NCI-H187 treated with DMSO at 0.1 percent for 48 hours (cell line): Measurements from ENCODE around the gene COL23A1.

ENCODE experiments used
- DNase-seq: peaks from one replicate; lab custom pipeline; 2025; lab: John Stamatoyannopoulos, UW

Gene COL23A1

GRCh38 chr5:178391480-178391879, 198.7 kb downstream of the COL23A1 start:
- DNase-seq = no peak

- no peak for DNase-seq
Measured at GRCh38 chr5:178389796-178390195, 200.4 kb downstream of the COL23A1 start.

- DNase-seq = no peak
Measured at GRCh38 chr5:178389026-178389729, 201.0 kb downstream of the COL23A1 start.

DNA sequence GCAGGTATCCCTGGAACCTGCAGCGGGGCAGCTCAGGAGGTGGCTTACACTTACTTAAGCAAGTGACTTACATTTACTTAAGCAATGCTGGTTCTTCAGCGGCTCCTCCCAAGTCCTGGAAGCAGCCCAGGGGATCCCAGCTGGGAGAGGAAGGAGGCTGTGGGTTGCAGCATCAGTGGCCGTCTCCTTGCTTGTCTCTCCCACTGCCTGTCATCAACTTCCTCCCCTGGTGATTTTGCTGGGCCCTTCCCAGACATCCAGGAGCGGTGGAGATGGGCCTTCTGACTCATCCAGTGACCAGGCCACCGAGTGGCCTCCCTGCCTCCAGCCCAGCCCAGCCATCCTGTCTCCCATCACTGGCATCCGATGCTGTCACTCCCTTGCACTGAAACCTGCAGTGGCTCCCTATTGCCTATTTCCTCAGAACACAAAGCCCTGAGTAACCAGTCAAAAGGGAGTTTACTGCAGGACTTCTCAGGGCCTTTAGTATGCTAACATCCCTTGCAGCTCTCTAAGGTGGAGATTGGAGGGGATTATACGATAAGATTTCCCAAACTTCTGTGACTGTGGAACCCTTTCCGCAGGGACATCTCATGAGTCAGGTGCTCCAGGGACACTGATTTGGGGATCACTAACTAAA, 201.7 kb downstream of the COL23A1 start:
- DNase-seq = no peak

DNA sequence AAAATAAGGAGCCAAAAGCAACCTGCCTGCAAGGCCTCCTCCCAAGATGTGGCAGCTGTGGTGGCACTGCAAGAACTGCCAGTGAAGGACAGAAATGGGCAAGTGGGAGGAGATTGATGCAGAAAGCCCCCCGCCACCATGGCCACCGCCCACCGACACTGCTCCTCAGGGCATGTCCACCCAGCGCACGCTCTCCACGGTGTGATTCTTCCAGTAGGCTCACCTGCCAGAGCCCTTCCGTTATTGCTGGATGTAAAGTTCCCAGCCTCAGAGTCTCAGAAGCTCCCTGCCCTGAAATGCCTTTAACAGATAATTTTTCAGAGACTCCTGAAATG, 202.4 kb downstream of the COL23A1 start:
- DNase-seq = no peak

DNA sequence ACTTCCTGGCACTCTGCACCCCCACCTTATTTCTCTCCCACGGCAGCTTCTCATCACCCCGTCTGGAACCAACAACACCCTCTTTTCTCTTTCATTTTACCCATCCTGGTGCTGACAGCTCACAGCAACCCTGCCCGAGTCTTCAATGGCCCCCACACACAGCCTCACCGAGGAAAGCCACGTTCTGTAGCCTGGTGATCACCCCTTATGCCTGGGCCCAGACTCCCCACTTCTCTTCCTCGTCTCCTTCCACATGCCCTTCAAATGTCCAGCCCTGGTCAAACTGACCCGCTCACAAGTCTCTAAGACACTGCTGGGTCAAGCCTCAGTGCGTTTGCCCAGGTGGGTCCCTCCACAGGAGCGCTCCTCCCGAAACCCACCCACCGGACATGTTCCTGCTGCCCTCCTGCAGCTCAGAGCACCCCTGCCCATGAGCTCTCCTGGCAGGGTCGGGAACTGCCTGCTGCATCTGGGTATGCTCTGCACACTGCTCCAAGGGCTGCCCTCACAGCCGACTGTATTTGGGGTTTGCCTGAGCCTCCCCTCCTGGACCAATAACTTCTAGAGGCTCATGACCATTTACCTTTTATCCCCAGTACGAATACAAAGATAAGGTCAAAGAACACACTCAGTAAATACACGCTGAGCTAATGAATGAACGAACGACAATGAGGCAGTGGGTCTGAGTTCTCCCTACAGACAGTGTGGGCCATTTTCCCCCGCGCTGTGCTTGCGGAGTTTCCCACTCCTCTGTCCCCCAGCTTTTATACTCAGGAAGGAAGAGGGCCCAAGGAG, 202.9 kb downstream of the COL23A1 start:
- no peak for DNase-seq

- no peak for DNase-seq
Measured at GRCh38 chr5:178386336-178386931, 203.8 kb downstream of the COL23A1 start.

- no peak for DNase-seq
Measured at GRCh38 chr5:178385496-178385890, 204.7 kb downstream of the COL23A1 start.

GRCh38 chr5:178384816-178385495, 205.2 kb downstream of the COL23A1 start:
- no peak for DNase-seq

DNA sequence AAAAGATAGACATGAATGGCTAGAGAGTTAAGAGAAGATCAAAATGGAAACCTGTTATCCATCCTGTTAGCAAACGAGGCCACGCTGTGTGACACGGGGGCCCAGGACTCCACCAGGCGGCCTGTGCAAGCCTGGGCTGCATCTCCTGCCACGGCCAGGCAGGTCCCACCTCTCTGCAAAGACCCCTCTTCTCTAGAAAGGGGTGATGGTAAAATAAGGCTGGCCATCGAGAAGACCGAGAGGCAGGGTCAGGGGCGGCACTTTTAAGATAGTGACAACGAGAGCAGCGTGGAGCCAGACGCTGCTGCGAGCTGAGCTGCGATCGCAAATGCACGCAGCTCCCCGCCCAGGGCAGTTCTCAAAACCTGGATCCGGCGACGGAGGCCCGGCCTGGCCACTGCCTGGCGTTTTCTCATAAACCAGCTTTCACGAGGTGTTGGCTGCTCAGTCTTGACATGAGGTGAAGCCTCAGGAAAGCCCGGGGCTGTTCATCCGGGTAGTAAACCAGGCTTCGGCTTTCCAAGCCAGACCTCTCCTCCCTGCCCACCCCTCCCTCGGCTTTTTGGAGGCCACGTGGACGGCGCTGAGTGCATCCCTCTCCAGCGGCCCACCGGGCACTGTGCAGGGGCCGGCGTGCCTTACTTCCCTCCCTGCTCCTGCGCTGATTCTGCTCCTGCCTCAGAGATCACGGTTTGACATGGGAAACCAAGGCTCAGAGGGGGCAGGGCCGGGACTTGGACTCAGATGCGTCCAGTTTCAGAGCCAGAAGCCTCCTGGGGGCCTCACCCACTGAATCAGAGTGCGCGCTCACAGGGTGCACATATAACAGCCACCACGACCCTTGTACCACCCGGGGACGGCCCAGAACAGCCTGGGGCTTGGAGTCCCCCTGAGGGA, 206.0 kb downstream of the COL23A1 start:
- DNase-seq = no peak

DNA sequence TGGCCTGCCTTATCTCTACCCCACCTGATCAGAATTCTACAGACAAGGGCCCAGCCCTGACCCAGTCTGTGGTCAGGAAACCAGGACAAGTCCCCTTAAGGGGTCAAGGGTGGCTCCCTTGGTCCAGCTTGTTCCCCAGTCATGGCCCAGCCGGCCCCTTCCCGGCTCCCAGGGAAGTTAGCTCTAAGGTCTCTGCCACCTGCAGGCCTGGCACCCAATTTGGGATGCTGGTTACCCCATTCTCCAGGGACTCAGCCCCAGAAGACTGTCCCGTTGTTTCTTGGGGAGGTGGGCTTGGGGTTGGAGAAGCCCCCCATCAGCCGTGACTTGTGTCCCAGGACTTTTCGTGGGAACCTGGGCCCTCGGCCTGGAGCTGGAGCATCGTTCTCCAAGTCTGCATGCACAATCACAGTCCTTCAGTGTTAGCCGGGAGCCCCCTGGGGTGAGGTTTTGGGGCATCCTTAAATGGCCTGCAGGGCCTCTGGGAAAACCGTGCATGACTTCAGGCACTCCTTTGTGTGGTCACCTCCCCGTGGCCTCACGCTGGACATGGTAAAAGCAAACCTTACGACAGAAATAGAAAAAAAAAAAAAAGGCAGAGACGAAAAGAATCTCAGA, 206.8 kb downstream of the COL23A1 start:
- DNase-seq = no peak

DNA sequence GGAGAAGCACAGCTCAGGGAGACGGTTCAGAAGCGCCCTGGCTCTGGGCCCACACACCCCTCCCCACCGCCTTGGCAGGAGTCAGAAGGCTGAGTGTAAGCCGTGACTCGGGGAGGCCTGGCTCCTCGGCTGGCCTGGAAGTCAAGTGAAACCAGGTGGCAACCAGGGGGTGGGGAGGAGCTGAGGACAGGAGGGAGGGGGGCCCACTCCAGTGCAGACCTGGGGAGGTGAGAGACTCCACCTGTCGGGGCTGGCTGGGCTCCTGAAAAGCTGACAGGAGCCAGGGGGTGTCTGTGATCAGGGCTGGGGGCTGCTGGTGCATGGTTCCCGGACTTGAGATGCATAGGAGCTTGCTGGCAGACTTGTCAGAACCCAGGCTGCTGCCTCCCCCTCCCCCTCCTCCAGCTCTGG, 207.4 kb downstream of the COL23A1 start:
- no peak for DNase-seq

DNA sequence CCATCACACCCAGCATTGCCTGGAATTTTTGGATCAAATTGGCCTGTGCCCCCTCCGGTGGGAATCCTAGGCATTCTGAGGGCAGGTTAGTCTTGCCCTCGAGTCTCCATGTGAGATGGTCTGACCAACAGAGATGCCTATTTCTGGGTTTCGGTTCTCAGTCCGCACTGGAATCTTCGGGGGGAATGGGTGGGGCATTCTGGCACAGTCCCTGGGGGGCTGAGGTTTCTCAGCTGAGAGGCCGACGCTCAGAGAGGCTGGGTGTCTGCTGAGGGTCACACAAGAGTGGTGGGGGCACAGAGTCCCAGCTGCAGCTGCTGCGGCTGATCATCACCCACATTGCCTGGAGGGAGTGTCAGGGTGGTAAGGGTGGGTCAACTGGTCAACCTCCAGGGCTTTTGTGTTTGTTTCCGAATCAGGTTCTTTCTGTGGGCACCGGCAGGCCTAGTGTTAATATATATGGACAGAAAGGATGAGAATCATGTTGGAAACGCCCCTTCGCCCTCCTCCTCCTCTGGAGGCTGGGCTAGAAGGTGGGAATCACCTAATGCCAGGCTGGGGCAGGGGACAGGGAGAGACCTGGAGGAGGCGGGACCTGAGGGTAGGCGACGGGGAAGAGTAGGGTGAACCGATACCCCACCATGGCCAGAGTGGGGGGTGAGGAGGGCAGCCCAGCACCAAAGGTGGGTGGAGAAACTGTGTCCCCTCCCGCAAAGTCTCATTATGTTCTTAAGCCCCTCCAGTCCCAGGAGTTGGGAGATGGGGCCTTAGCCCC, 208.1 kb downstream of the COL23A1 start:
- no peak for DNase-seq

DNA sequence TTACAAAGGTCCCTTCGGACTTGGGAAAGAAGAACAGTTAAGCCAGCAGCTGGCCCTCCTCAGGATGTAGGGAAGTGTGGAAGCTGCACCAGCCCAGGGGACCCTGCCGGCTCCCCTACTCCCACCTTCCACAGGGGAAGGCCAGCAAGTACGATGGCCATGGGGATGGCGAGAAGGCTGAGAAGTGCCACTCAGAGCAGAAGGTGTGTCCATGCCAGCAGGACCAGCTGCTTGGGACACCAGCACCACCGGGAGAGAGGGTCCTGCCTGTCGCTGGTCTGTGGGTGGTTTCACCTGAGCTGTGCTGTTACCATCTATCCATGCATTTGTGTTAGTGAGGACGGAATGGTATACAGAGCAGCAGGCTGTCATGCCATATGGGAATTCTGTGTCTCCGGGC, 209.0 kb downstream of the COL23A1 start:
- no peak for DNase-seq

DNA sequence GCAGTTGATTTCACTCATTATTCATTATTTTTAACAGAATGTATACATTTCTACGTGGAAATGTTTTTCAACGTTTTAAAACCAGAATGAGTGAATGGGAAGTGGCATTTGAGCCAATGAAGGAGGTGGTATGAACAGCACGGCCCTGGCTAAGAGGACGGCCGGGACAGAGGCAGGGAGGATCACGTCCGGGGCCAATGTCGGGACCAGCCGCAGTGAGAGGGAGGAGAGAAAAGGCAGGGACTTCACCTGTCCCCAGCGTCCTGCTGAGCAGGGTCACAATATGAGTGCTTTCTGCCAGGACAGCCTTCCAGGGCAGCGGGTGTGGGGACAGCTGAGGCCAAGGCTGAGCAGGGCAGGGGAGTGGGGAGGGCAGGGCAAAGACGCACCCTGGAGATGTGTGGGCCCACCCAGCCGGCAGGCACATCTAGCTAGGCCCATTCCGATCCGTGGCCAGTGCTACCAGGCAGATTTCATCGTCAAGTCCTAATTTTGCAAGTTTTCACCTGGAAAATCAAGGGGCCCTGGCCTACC, 209.6 kb downstream of the COL23A1 start:
- no peak for DNase-seq

DNA sequence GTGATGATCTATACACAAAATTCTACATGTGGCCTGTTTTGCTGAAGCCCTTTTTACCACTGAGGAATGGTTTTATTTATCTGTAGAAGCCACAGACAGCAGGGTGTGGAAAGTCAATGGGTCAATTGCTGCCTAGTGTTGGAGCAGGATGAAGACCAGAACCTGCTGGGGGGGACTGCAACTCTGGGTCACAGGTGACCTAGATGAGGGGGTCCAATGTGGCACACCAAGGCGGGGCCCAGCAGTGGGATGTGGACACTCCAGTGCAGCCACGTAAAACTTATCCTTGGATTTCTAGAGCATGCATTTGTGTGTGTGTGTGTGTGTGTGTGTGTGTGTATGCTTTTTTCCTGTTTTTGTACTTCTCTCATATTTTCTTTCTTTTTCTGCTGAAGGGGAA, 210.1 kb downstream of the COL23A1 start:
- no peak for DNase-seq

DNA sequence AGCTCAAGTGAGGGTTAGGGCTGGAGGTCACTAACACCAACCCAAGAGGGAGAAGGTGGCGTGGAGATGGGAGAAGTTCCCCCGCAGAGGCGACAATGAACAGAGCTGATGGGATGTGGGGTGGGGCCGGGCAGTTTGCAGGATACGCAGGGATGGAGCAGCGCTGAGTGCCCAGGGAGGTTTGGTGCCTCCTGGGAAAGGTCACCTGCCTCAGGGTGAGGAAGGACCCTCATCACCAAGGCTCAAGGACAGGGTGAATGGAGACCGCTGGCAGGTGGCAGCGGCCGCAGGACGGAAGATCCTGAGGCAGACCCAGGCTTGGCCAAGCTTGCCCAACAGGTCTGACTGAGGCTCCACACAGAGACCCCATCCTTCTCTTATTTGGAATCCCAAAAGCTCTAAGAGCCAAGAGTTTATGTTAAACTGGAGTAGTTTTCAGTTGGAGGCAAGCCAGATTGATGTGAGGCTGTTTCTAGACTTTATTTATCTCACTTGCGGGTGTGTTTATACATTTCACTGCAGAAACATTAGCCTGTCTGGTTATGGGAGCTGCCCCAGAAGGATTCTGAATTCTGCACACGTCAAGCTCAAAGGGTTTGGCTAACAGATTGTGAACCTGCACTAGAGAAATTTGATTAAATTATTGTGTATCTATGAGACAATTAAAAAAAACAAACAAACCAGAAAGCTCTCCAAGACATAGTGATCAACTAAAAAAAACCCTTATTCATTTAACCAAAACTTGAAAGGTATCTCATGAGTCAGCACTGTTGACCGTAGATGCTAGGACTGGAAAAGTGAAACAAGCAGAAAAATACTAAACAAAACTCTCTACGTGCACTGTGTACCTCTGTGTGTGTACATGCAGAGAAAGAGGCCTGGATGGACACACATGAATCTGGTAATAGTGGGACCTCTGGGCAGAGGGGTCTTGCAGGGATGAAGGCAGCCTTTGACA, 211.4 kb downstream of the COL23A1 start:
- DNase-seq = no peak

GRCh38 chr5:178377583-178378270, 212.5 kb downstream of the COL23A1 start:
- no peak for DNase-seq
